Measurements from ENCODE around the gene DNAJB9. TPM values are rescaled to one million over a fixed set of nuclear protein-coding genes. Genes with fewer than 3 reads are reported as not detected.

Gene DNAJB9
- polyA plus RNA-seq, 1 donor (not counting 4 experiments of a cell fraction or from before 2014, with no cell fraction given), result 13.4 TPM

DNA sequence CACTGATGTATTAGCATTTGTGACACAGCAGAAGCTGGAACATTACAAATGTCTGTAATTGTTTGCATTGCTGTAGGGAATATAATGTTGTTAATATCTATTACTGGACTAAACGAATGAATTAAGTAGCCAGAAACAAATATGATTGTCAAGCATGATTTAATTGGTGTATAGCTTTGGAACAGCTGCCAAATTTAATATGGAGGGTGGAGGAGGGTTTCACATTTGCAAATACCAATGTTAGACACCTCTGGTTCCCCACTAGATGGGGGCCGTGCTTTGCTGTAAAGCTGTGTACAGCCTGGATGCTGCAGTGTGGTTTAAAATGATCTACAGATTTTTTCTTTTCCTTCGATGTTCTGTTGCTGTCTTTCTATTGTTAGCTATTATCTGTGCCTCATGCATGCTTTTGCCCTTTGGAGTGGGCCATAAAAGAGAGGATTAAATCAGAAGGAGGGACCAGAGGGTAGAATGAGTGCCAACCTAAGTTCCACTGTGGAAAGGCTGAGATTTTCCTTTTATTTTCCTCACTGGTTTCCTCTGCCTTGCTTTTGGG lies 23.1 kb downstream of the DNAJB9 start:
- DNase-seq (ENCODE audit: low read depth, low spot score), result no peak
- no peak overlapping the region for H2AFZ ChIP-seq (ENCODE audit: control insufficient read depth, low read length)
- dilution Hi-C loops (cut with MboI; ENCODE audit: extremely low pct_ligation_motif_present, low sequenced_read_pairs), result no loop called here

GRCh38 chr7:108596560-108596959 lies 26.9 kb downstream of the DNAJB9 start:
- H3K9me1 ChIP-seq (ENCODE audit: control insufficient read depth, extremely low read depth, insufficient read depth, low read length), result no peaks in the 10 kb centered on the region
- dilution Hi-C loops (cut with MboI; ENCODE audit: extremely low pct_ligation_motif_present, low sequenced_read_pairs), result no loop called here
- H3K27ac ChIP-seq (ENCODE audit: control insufficient read depth, insufficient read depth, low read length), result no peak overlapping the region
- no peak for TF ChIP-seq EZH2 (IDR thresholded peaks at IDR 0.05; ENCODE audit: low read length)
- TF ChIP-seq, protein P1, sequence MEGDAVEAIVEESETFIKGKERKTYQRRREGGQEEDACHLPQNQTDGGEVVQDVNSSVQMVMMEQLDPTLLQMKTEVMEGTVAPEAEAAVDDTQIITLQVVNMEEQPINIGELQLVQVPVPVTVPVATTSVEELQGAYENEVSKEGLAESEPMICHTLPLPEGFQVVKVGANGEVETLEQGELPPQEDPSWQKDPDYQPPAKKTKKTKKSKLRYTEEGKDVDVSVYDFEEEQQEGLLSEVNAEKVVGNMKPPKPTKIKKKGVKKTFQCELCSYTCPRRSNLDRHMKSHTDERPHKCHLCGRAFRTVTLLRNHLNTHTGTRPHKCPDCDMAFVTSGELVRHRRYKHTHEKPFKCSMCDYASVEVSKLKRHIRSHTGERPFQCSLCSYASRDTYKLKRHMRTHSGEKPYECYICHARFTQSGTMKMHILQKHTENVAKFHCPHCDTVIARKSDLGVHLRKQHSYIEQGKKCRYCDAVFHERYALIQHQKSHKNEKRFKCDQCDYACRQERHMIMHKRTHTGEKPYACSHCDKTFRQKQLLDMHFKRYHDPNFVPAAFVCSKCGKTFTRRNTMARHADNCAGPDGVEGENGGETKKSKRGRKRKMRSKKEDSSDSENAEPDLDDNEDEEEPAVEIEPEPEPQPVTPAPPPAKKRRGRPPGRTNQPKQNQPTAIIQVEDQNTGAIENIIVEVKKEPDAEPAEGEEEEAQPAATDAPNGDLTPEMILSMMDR (optimal IDR thresholded peaks at IDR 0.05 in 1 of 3, IDR thresholded peaks at IDR 0.05 in 1 of 3, conservative IDR thresholded peaks at IDR 0.05 in 1 of 3; ENCODE audit: extremely low read depth in 1 of 3, insufficient read depth in 2 of 3, low read length in 3 of 3), result no peak
- H3K9me3 ChIP-seq (ENCODE audit: control insufficient read depth, low read depth, low read length), result no peaks in the 10 kb centered on the region
- no peaks in the 10 kb centered on the region for H3K4me1 ChIP-seq (ENCODE audit: control insufficient read depth, extremely low read depth, insufficient read depth, low read length)
- H3K27me3 ChIP-seq (ENCODE audit: control insufficient read depth, extremely low read depth, insufficient read depth, low read length), result peaks cover 11% of the 10 kb centered on the region
- H2AFZ ChIP-seq (ENCODE audit: control insufficient read depth, low read length), result no peak overlapping the region
- DNase-seq (ENCODE audit: low read depth, low spot score), result no peak
- H3K4me2 ChIP-seq (ENCODE audit: control insufficient read depth, extremely low read depth, insufficient read depth, low read depth, low read length), result no peak overlapping the region
- no peak for FAIRE-seq
- H3K79me2 ChIP-seq (ENCODE audit: control insufficient read depth, insufficient read depth, low read length), result no peaks in the 10 kb centered on the region
- H3K4me3 ChIP-seq (ENCODE audit: control insufficient read depth in 2 of 3, extremely low read depth in 1 of 3, insufficient read depth in 2 of 3, low read depth in 1 of 3, low read length in 3 of 3), result no peak overlapping the region
- H3K36me3 ChIP-seq (ENCODE audit: control insufficient read depth in 2 of 2, extremely low read depth in 1 of 2, insufficient read depth in 2 of 2, low read length in 2 of 2), result no peaks in the 10 kb centered on the region
- no peak overlapping the region for H3K9ac ChIP-seq (ENCODE audit: control insufficient read depth, extremely low read depth, insufficient read depth, low read length)
- no peaks in the 10 kb centered on the region for H4K20me1 ChIP-seq (ENCODE audit: control insufficient read depth, extremely low read depth, insufficient read depth, low read length)

More for the DNA sequence above, 23.1 kb downstream of the DNAJB9 start:
- no peaks in the 10 kb centered on the region for H3K79me2 ChIP-seq (ENCODE audit: control insufficient read depth, insufficient read depth, low read length)
- TF ChIP-seq, protein P1 (optimal IDR thresholded peaks at IDR 0.05 in 1 of 3, IDR thresholded peaks at IDR 0.05 in 1 of 3, conservative IDR thresholded peaks at IDR 0.05 in 1 of 3; ENCODE audit: extremely low read depth in 1 of 3, insufficient read depth in 2 of 3, low read length in 3 of 3), result peak; percentile 19 to 52 (median 35)
- TF ChIP-seq EZH2 (IDR thresholded peaks at IDR 0.05; ENCODE audit: low read length), result no peak
- FAIRE-seq, result no peak
- H3K4me2 ChIP-seq (ENCODE audit: control insufficient read depth, extremely low read depth, insufficient read depth, low read depth, low read length), result no peak overlapping the region
- H3K27me3 ChIP-seq (ENCODE audit: control insufficient read depth, extremely low read depth, insufficient read depth, low read length), result no peaks in the 10 kb centered on the region
- no peaks in the 10 kb centered on the region for H3K9me3 ChIP-seq (ENCODE audit: control insufficient read depth, low read depth, low read length)
- no peak overlapping the region for H3K9ac ChIP-seq (ENCODE audit: control insufficient read depth, extremely low read depth, insufficient read depth, low read length)
- no peaks in the 10 kb centered on the region for H4K20me1 ChIP-seq (ENCODE audit: control insufficient read depth, extremely low read depth, insufficient read depth, low read length)
- no peak overlapping the region for H3K4me3 ChIP-seq (ENCODE audit: control insufficient read depth in 2 of 3, extremely low read depth in 1 of 3, insufficient read depth in 2 of 3, low read depth in 1 of 3, low read length in 3 of 3)
- H3K9me1 ChIP-seq (ENCODE audit: control insufficient read depth, extremely low read depth, insufficient read depth, low read length), result no peaks in the 10 kb centered on the region
- no peak overlapping the region for H3K27ac ChIP-seq (ENCODE audit: control insufficient read depth, insufficient read depth, low read length)
- H3K4me1 ChIP-seq (ENCODE audit: control insufficient read depth, extremely low read depth, insufficient read depth, low read length), result no peaks in the 10 kb centered on the region
- H3K36me3 ChIP-seq (ENCODE audit: control insufficient read depth in 2 of 2, extremely low read depth in 1 of 2, insufficient read depth in 2 of 2, low read length in 2 of 2), result no peaks in the 10 kb centered on the region
